HG03064 (cell line): ENCODE data around the gene TRO.

ENCODE experiments used
- ATAC-seq: cut with Tn5 transposase; IDR thresholded peaks from one replicate; pipeline ENCODE4 v1.9.1; 2021; ENCODE audit warnings: low read depth; ENCODE audit not compliant: unreplicated experiment

The TRO gene

DNA sequence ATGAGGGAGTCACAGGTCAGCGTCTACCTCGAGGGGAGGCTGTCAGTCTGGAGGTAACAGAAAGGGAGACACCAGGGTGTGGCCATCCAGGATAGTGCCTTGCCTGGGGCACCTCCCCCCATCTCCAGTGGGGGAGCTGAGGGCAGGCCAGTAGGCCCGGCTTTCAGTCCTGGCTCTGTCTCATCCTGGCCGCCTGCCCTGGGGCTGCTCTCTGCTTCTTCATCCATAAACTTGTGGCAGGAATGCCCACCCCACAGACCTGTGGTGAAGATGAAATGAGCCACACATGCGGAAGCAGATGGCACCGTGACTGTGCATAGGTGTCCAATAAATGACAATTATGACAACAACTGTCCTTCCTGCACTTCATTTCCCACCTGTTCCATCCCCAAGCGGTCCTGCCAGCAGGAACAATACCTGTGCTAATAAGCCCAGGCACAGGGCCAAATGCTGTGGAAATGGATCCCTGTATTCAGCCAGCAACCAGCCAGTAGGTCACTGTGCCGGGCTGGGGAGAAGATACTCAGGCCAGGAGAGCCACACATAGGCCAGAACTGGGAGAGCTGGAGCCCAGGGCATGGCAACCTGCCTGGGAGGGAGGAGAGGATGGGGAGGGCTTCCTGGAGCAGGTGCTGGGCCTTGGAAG lies 30.2 kb downstream of the TRO start:
- ATAC-seq, result no peak

DNA sequence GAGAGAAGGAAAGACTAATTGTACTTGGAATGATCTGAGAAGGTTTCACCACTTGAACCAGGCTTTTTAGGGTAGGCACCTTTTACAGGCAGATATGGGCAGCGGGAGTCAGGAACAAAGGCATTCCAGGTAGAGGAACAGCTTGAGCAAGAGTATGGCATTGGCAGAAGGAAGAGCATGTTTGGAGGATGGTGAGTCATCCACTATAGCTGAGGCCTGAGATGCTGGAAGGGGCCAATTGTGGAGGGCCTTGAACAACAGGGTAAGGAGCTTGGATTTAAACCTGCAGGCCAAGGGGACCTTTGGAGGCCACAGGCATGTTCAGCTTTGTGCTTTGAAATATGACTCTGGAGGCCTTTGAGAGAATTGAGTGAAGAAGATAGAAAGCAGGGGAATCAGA lies 41.1 kb downstream of the TRO start:
- ATAC-seq, result no peak

DNA sequence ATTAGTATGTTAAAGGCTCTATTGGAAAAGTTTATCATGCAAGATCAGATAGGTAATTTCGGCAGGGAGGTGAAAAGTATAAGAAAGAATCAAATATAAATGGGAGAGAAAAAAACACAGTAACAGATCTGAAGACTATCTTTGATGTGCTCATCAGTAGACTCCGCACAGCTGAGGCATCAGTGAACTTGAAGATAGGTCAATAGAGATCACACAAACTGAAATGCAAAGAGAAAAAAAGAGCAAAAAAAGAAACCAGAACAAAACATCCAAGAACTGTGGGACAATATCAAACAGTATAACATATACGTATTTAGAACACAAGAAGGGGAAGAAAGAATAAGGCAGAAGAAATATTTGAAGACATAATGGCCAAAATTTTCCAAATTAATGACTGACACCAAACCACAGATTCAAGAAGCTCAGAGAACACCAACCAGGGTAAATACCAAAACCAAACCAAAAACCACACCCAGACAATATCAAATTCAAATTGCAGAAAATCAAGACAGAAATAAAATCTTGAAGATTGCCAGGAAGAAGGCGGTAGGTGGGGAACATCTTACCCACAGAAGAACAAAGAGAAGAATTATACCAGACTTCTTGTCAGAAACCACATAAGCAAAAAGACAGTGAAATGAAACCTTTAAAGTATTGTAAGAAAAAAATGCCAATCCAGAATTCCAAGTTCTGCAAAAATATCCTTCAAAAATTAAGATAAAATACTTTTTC lies 44.3 kb downstream of the TRO start:
- no peak for ATAC-seq

DNA sequence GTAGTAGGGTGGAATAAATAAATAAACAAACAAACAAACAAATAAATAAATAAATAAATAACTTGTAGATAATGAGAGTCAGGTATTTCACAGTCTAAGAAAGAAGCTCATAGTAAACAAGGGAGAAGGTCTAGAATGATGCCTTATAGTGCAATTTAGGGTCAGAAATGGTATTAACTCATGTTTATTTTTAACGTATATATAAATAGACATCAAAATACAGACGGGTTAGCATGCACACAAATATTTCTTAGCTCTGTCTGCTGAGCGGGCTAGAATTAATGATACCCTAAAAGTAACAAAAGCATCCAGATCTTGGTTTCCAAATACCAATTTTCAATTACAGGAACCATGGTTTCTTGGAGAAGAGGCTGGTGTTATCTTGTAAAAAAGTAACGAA lies 56.8 kb downstream of the TRO start:
- no peak for ATAC-seq

DNA sequence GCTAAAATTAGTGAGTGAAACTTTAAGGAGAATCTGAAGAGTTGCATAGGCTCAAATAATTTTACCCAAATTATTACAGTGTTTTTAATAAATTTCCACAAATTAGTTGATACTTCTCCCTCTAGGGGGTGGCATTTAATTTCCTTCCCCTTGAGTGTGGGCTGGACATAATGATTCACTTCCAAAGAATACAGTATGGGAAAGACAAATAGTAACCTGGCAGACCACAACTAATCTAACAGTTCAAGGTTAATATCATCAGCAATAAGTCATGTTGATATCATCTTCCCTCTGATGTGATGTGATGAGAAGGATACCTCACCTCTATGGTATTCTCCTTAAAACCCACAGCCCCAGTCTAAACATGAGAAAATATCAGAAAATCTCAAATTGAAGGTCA lies 57.8 kb downstream of the TRO start:
- no peak for ATAC-seq

DNA sequence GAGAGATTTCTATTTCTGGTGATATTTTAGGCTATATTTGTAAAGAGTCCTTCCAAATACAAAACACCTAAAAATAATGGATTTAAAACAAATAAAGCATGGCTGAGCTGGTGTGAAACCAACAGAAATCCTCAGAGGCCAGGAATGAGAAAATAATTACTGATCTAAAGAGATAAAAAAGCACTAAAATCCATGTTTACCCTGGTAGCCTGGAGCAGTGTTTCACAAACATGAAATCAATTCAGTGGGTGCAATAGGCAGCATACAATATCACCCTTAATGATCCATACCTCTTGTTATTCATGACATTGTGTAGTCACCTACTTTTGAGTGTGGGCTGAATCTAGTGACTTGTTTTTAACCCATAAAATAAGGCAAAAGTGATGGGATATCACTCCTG lies 58.8 kb downstream of the TRO start:
- ATAC-seq, result no peak

DNA sequence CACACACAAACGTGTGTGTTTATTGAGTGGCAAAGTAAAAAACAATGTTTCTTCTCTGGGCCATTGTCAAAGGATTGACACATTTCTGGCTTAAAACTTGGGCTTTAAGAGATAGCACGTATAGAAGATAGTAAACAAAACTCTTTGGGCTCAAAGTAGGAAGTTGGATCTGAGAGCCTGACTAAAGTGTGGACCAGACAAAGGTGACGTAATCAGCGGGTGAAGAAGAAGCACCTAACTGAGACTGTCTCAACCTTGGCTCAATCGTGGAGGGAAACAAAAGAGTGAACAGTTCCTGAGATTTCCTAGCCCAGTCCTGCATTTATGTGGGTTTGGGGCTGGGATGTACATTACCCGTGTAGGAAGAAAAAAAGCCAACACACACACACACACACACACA lies 59.7 kb downstream of the TRO start:
- no peak for ATAC-seq
